HCT116 (cell line): Measurements from ENCODE around the gene P2RY13. TPM values are rescaled to one million over a fixed set of nuclear protein-coding genes. Genes with fewer than 3 reads are reported as not detected.

Experiments
- ATAC-seq: fragments of 200-7000 bp; cut with Tn5 transposase; 2 replicates; pipeline ENCODE4 v1.9.1; 2020; ENCODE audit warnings: mild to moderate bottlenecking, moderate library complexity
- BruUV-seq: library from RNA; stranded (reverse); fragments of 400-500 nt; replicated peaks from 2 replicates; lab custom pipeline; 2021; lab: Mats Ljungman, UMichigan
- CTCF ChIA-PET: fragments of 300-600 bp; sonication (Branson Sonifier 250); formaldehyde crosslinking; loops from one replicate; lab custom pipeline; 2021; ENCODE audit warnings: antibody characterized with exemption; lab: Charles Lee
- POLR2A ChIA-PET: fragments of 300-600, 350-600 bp; sonication (Branson Sonifier 250); formaldehyde crosslinking; loops from one replicate; lab custom pipeline; 2021; ENCODE audit warnings: antibody characterized with exemption; lab: Charles Lee
- RAD21 ChIA-PET, 2 experiments: fragments of 300-600 bp; sonication (Branson Sonifier 250); formaldehyde crosslinking; loops; one replicate each; lab custom pipeline; 2023; ENCODE audit warnings: low total read pairs in 2 of 2; ENCODE audit not compliant: uncharacterized antibody in 2 of 2, unreplicated experiment in 2 of 2, low non-redundant PET in 1 of 2; lab: Charles Lee
- DNase-seq: peaks from one replicate; pipeline ENCODE4 v3.0.0-alpha.2; 2010; ENCODE audit warnings: low read depth, low spot score
- H2AFZ ChIP-seq: fragments of 200-600 bp; shearing (Covaris generic), sonication (generic); 2 replicates; pipeline ENCODE4 v1.6.1; 2017; ENCODE audit warnings: low read depth, mixed run types, mixed read lengths, antibody characterized with exemption, low read length; ENCODE audit not compliant: poor library complexity, severe bottlenecking
- H3K27ac ChIP-seq: 2 replicates; pipeline ENCODE4 v1.5.1; 2012; ENCODE audit warnings: low read depth, low read length
- H3K27me3 ChIP-seq: fragments of 200-600 bp; sonication (generic); 2 replicates; pipeline ENCODE4 v1.6.1; 2016; ENCODE audit warnings: mixed run types, low read length, mixed read lengths; ENCODE audit not compliant: insufficient read depth
- H3K36me3 ChIP-seq, 2 experiments: fragments of 200-500 bp in 1 of 2; fragments of 200-600 bp in 1 of 2; sonication (Bioruptor generic) in 1 of 2; sonication (generic) in 1 of 2; 2 replicates each; pipeline versions ENCODE4 v1.5.1 to v1.6.1; 2014 to 2016; ENCODE audit warnings: low read length in 2 of 2, inconsistent platforms in 1 of 2, mixed read lengths in 1 of 2, mixed run types in 1 of 2; ENCODE audit not compliant: insufficient read depth in 2 of 2, control insufficient read depth in 1 of 2
- H3K4me1 ChIP-seq, 2 experiments: fragments of 200-600 bp in 1 of 2; sonication (generic) in 1 of 2; 2 replicates each; pipeline versions ENCODE4 v1.5.1 to v1.6.1; 2012 to 2017; ENCODE audit warnings: low read length in 2 of 2, inconsistent platforms in 1 of 2, mild to moderate bottlenecking in 1 of 2, mixed read lengths in 1 of 2, mixed run types in 1 of 2, moderate library complexity in 1 of 2; ENCODE audit not compliant: insufficient read depth in 2 of 2, control insufficient read depth in 1 of 2
- H3K4me2 ChIP-seq: fragments of 200-600 bp; sonication (generic); 2 replicates; pipeline ENCODE4 v1.6.1; 2017; ENCODE audit warnings: mixed run types, low read length, mixed read lengths
- H3K4me3 ChIP-seq, 2 experiments: fragments of 200-600 bp in 1 of 2; sonication (generic) in 1 of 2; replicated peaks in 1 of 2; 2 replicates each; pipeline ENCODE4 v1.5.1; 2011 to 2016; ENCODE audit warnings: low read length in 2 of 2, control low read depth in 1 of 2, low read depth in 1 of 2, mild to moderate bottlenecking in 1 of 2, mixed read lengths in 1 of 2, mixed run types in 1 of 2
- H3K79me2 ChIP-seq: fragments of 200-600 bp; sonication (generic); 2 replicates; pipeline ENCODE4 v1.6.1; 2017; ENCODE audit warnings: mild to moderate bottlenecking, mixed run types, low read length, moderate library complexity, mixed read lengths; ENCODE audit not compliant: insufficient read depth
- H3K9ac ChIP-seq: fragments of 200-600 bp; sonication (generic); 2 replicates; pipeline ENCODE4 v1.6.1; 2016; ENCODE audit warnings: low read length, mixed read lengths
- H3K9me2 ChIP-seq: fragments of 200-600 bp; sonication (generic), shearing (Covaris generic); 2 replicates; pipeline ENCODE4 v1.6.1; 2017; ENCODE audit warnings: mixed run types, mild to moderate bottlenecking, moderate library complexity; ENCODE audit not compliant: insufficient read depth
- H3K9me3 ChIP-seq, 2 experiments: fragments of 200-500 bp in 1 of 2; fragments of 200-600 bp in 1 of 2; sonication (Bioruptor generic) in 1 of 2; sonication (generic) in 1 of 2; 2 replicates each; pipeline ENCODE4 v1.6.1; 2014 to 2017; ENCODE audit warnings: low read length in 2 of 2, mixed read lengths in 2 of 2, inconsistent platforms in 1 of 2, low read depth in 1 of 2, mild to moderate bottlenecking in 1 of 2, mixed run types in 1 of 2, moderate library complexity in 1 of 2; ENCODE audit not compliant: control insufficient read depth in 1 of 2, insufficient read depth in 1 of 2
- H4K20me1 ChIP-seq: fragments of 200-600 bp; sonication (generic), shearing (Covaris generic); 2 replicates; pipeline ENCODE4 v1.6.1; 2017; ENCODE audit warnings: mixed run types, mild to moderate bottlenecking, moderate library complexity; ENCODE audit not compliant: insufficient read depth
- CBX3 ChIP-seq: IDR thresholded peaks from 2 replicates; pipeline ENCODE4 v1.6.1; 2012; ENCODE audit warnings: low read depth
- JUND ChIP-seq: IDR thresholded peaks from 2 replicates; pipeline ENCODE4 v1.6.1; 2012
- POLR2A ChIP-seq: IDR thresholded peaks from 2 replicates; pipeline ENCODE4 v1.7.0; 2011; ENCODE audit warnings: borderline replicate concordance; ENCODE audit not compliant: insufficient read depth, insufficient read length; ENCODE audit errors: extremely low read depth
- RAD21 ChIP-seq: IDR thresholded peaks from 2 replicates; pipeline ENCODE4 v1.6.1; 2012; ENCODE audit warnings: low read depth, mild to moderate bottlenecking
- SIN3A ChIP-seq: IDR thresholded peaks from 2 replicates; pipeline ENCODE4 v1.6.1; 2012; ENCODE audit warnings: low read depth
- SRF ChIP-seq: IDR thresholded peaks from 2 replicates; pipeline ENCODE4 v1.6.1; 2012; ENCODE audit warnings: low read depth
- YY1 ChIP-seq: IDR thresholded peaks from 2 replicates; pipeline ENCODE4 v1.6.1; 2011; ENCODE audit warnings: low read length, low read depth, moderate library complexity, mild to moderate bottlenecking; ENCODE audit not compliant: insufficient replicate concordance; ENCODE audit errors: extremely low read depth
- intact Hi-C: fragments of 100-400 bp; cut with micrococcal nuclease; formaldehyde crosslinking; loops from 2 replicates; pipeline ENCODE4 v1.10.0; 2022
- total RNA-seq: library from RNA; stranded (reverse); gene quantifications from one replicate; pipeline ENCODE4 v1.2.1, GENCODE V29; 2021; ENCODE audit not compliant: unreplicated experiment
- TF ChIP-seq, protein P1 (sequence below): IDR thresholded peaks from 2 replicates; pipeline ENCODE4 v1.6.1; 2011; ENCODE audit warnings: mild to moderate bottlenecking, low read length, moderate library complexity; ENCODE audit not compliant: insufficient replicate concordance; ENCODE audit errors: extremely low read depth
- TF ChIP-seq, protein P2 (sequence below): IDR thresholded peaks from 2 replicates; pipeline ENCODE4 v1.6.1; 2012
- TF ChIP-seq, protein P3 (sequence below), 3 experiments: fragments of 200-600 bp in 1 of 3; sonication (generic) in 1 of 3; IDR thresholded peaks in 2 of 3; conservative IDR thresholded peaks in 1 of 3; 2 replicates each; pipeline ENCODE4 v1.5.1; 2012 to 2017; ENCODE audit warnings: low read depth in 2 of 3, low read length in 2 of 3, antibody characterized with exemption in 1 of 3, borderline replicate concordance in 1 of 3, control low read depth in 1 of 3, mild to moderate bottlenecking in 1 of 3, mixed read lengths in 1 of 3, mixed run types in 1 of 3, moderate library complexity in 1 of 3; ENCODE audit not compliant: insufficient read depth in 1 of 3

P2RY13 gene
- total RNA-seq, 1 experiment from 2014 or later, result not detected

DNA sequence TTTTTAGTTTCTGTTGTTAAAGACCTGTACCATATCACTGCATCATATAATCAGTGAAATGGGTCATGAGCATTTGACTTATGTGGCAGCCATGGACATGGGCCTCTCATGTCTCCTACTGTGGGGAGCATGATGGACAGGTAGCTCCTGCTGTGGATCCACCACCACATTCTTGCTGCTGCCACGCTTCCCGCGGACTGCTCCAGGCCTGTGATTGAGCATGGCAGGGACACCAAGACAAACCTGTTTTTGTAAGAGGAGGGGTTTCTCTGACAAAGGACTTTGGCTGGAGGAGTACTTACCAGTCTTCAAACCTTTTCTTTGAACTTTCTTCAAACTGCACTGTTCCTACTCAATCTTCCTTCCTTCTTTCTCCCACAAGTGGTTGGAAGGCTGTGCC lies 33.1 kb downstream of the P2RY13 start:
- no peak for ATAC-seq
- TF ChIP-seq SRF (no peak), JUND (no peak), POLR2A (no peak)
- TF ChIP-seq, protein P1, sequence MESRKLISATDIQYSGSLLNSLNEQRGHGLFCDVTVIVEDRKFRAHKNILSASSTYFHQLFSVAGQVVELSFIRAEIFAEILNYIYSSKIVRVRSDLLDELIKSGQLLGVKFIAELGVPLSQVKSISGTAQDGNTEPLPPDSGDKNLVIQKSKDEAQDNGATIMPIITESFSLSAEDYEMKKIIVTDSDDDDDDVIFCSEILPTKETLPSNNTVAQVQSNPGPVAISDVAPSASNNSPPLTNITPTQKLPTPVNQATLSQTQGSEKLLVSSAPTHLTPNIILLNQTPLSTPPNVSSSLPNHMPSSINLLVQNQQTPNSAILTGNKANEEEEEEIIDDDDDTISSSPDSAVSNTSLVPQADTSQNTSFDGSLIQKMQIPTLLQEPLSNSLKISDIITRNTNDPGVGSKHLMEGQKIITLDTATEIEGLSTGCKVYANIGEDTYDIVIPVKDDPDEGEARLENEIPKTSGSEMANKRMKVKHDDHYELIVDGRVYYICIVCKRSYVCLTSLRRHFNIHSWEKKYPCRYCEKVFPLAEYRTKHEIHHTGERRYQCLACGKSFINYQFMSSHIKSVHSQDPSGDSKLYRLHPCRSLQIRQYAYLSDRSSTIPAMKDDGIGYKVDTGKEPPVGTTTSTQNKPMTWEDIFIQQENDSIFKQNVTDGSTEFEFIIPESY, result no peak
- TF ChIP-seq, protein P2, sequence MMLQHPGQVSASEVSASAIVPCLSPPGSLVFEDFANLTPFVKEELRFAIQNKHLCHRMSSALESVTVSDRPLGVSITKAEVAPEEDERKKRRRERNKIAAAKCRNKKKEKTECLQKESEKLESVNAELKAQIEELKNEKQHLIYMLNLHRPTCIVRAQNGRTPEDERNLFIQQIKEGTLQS, result no peak
- DNase-seq, result no peak
- intact Hi-C loops, result no loop called here
- POLR2A ChIA-PET, result no interaction called here
- H4K20me1 ChIP-seq, result no peaks in the 10 kb centered on the region
- no peak overlapping the region for H3K4me2 ChIP-seq
- H3K27me3 ChIP-seq, result no peaks in the 10 kb centered on the region
- no peak overlapping the region for H3K9ac ChIP-seq
- no peaks in the 10 kb centered on the region for H3K4me1 ChIP-seq
- H3K79me2 ChIP-seq, result no peaks in the 10 kb centered on the region
- H2AFZ ChIP-seq, result no peak overlapping the region
- BruUV-seq, result no TSS peak
- RAD21 ChIA-PET, result no interaction called here
- no peaks in the 10 kb centered on the region for H3K9me2 ChIP-seq
- H3K36me3 ChIP-seq, result no peaks in the 10 kb centered on the region
- no peak overlapping the region for H3K27ac ChIP-seq
- CTCF ChIA-PET, result no interaction called here
- H3K4me3 ChIP-seq, result no peak overlapping the region
- H3K9me3 ChIP-seq, result no peaks in the 10 kb centered on the region

DNA sequence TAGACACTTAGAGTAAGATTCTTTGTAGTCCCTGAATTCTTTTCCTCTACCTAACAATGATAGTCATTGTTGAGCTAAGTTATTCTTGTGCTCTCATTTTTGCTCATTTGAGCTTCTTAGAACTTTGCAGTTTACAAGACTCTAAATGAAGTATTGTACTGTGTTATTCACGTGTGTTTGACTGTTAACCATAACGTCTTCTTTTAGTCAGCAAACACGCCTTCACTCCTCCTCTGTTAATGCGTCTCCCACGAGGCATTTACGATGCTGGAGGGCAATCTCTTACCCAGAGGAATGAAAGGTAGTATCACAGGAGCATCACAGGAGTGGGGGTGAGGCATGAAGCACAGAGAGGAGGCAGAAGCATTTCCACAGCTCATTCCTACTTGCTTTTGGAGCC lies 36.2 kb downstream of the P2RY13 start:
- Histone ChIP-seq H3K9ac (no peak overlapping the region), H3K9me3 (no peaks in the 10 kb centered on the region), H3K4me2 (no peak overlapping the region), H3K79me2 (no peaks in the 10 kb centered on the region), H2AFZ (no peak overlapping the region), H3K4me3 (no peak overlapping the region), H3K36me3 (no peaks in the 10 kb centered on the region)
- ATAC-seq, result no peak
- intact Hi-C loops, result loop anchor here (5.0 kb wide), 2 partner anchors 144 to 369 kb away; no protein-coding TSS in a partner anchor
- TF ChIP-seq RAD21 (no peak), YY1 (no peak), SIN3A (no peak), CBX3 (no peak)
- TF ChIP-seq, protein P2, result no peak
- TF ChIP-seq, protein P3, sequence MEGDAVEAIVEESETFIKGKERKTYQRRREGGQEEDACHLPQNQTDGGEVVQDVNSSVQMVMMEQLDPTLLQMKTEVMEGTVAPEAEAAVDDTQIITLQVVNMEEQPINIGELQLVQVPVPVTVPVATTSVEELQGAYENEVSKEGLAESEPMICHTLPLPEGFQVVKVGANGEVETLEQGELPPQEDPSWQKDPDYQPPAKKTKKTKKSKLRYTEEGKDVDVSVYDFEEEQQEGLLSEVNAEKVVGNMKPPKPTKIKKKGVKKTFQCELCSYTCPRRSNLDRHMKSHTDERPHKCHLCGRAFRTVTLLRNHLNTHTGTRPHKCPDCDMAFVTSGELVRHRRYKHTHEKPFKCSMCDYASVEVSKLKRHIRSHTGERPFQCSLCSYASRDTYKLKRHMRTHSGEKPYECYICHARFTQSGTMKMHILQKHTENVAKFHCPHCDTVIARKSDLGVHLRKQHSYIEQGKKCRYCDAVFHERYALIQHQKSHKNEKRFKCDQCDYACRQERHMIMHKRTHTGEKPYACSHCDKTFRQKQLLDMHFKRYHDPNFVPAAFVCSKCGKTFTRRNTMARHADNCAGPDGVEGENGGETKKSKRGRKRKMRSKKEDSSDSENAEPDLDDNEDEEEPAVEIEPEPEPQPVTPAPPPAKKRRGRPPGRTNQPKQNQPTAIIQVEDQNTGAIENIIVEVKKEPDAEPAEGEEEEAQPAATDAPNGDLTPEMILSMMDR (IDR thresholded peaks at IDR 0.05 in 2 of 3, conservative IDR thresholded peaks at IDR 0.05 in 1 of 3; ENCODE audit: borderline replicate concordance in 1 of 3, insufficient read depth in 1 of 3, low read depth in 2 of 3, low read length in 2 of 3), result no peak
- TF ChIP-seq, all 23 proteins: peak for 0
- no peak overlapping the region for H3K27ac ChIP-seq
- H3K4me1 ChIP-seq, result no peaks in the 10 kb centered on the region
- ChIA-PET CTCF (interaction anchor here (1.0 kb wide), 1 partner anchor 146 kb away, joined by 3 read pairs; no protein-coding TSS in a partner anchor), RAD21 (no interaction called here), POLR2A (no interaction called here)
- H3K27me3 ChIP-seq, result no peaks in the 10 kb centered on the region
- no peaks in the 10 kb centered on the region for H3K9me2 ChIP-seq
- no peaks in the 10 kb centered on the region for H4K20me1 ChIP-seq
- no peak for DNase-seq
- no TSS peak for BruUV-seq
